Measurements from ENCODE around the gene CDC42EP1.

The CDC42EP1 gene

DNA sequence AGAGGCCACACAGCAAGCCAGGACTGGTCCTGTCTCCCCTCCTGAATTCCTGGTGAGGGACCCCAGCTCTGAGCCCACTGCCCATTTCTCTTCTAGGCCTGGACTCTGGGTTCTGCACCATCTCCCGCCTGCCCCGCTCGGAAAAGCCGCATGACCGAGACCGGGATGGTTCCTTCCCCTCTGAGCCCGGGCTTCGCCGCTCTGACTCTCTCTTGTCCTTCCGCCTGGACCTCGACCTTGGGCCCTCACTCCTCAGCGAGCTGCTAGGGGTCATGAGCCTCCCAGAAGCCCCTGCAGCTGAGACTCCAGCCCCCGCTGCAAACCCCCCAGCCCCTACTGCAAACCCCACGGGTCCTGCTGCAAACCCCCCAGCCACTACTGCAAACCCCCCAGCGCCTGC is 7.7 kb downstream of the CDC42EP1 start:
- 92 to 94% methylated on average over 12 to 15 of the region's 15 CpGs for WGBS, 2 experiments
- Histone ChIP-seq H3K27ac (ENCODE audit: insufficient read depth, low read depth, low read length, poor library complexity, severe bottlenecking) (no peak overlapping the region), H3K4me1 (ENCODE audit: control insufficient read depth, insufficient read depth, low read length) (peaks cover 15% of the 10 kb centered on the region), H3K27me3 (ENCODE audit: control insufficient read depth, insufficient read depth, low read length, poor library complexity, severe bottlenecking) (no peaks in the 10 kb centered on the region), H3K9me3 (ENCODE audit: control insufficient read depth, low read length) (no peaks in the 10 kb centered on the region), H3K4me3 (ENCODE audit: insufficient read depth, low read depth, low read length) (no peak overlapping the region), H3K36me3 (ENCODE audit: control insufficient read depth, insufficient read depth, low read length) (no peaks in the 10 kb centered on the region)

DNA sequence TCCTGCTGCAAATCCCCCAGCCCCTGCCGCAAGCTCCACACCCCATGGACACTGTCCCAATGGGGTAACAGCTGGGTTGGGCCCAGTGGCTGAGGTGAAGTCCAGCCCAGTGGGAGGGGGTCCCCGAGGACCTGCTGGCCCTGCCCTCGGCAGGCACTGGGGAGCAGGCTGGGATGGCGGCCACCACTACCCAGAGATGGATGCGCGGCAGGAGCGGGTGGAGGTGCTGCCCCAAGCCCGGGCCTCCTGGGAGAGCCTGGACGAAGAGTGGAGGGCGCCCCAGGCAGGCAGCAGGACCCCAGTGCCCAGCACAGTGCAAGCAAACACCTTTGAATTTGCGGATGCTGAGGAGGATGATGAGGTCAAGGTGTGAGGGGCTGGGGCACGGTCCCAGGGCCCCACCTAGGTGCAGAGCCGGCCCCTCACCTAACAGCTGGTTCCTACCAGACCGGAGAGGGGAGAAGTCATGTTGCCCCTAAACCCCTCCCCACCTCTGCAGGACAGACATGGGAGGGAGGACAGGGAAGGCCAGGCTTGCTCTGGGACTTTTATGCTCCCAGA is 8.2 kb downstream of the CDC42EP1 start:
- Histone ChIP-seq H3K27ac (ENCODE audit: insufficient read depth, low read depth, low read length, poor library complexity, severe bottlenecking) (no peak overlapping the region), H3K4me1 (ENCODE audit: control insufficient read depth, insufficient read depth, low read length) (peaks cover 11% of the 10 kb centered on the region), H3K27me3 (ENCODE audit: control insufficient read depth, insufficient read depth, low read length, poor library complexity, severe bottlenecking) (no peaks in the 10 kb centered on the region), H3K9me3 (ENCODE audit: control insufficient read depth, low read length) (no peaks in the 10 kb centered on the region), H3K4me3 (ENCODE audit: insufficient read depth, low read depth, low read length) (no peak overlapping the region), H3K36me3 (ENCODE audit: control insufficient read depth, insufficient read depth, low read length) (no peaks in the 10 kb centered on the region)
- 91% methylated on average over 14 of the region's 14 CpGs for WGBS, 2 experiments

GRCh38 chr22:37569009-37569920 is 9.0 kb downstream of the CDC42EP1 start:
- Histone ChIP-seq H3K4me1 (ENCODE audit: control insufficient read depth, insufficient read depth, low read length) (peaks cover 7% of the 10 kb centered on the region), H3K36me3 (ENCODE audit: control insufficient read depth, insufficient read depth, low read length) (no peaks in the 10 kb centered on the region), H3K27me3 (ENCODE audit: control insufficient read depth, insufficient read depth, low read length, poor library complexity, severe bottlenecking) (no peaks in the 10 kb centered on the region), H3K9me3 (ENCODE audit: control insufficient read depth, low read length) (no peaks in the 10 kb centered on the region), H3K4me3 (ENCODE audit: insufficient read depth, low read depth, low read length) (no peak overlapping the region), H3K27ac (ENCODE audit: insufficient read depth, low read depth, low read length, poor library complexity, severe bottlenecking) (no peak overlapping the region)
- 63 to 64% methylated on average over 21 of the region's 21 CpGs for WGBS, 2 experiments

DNA sequence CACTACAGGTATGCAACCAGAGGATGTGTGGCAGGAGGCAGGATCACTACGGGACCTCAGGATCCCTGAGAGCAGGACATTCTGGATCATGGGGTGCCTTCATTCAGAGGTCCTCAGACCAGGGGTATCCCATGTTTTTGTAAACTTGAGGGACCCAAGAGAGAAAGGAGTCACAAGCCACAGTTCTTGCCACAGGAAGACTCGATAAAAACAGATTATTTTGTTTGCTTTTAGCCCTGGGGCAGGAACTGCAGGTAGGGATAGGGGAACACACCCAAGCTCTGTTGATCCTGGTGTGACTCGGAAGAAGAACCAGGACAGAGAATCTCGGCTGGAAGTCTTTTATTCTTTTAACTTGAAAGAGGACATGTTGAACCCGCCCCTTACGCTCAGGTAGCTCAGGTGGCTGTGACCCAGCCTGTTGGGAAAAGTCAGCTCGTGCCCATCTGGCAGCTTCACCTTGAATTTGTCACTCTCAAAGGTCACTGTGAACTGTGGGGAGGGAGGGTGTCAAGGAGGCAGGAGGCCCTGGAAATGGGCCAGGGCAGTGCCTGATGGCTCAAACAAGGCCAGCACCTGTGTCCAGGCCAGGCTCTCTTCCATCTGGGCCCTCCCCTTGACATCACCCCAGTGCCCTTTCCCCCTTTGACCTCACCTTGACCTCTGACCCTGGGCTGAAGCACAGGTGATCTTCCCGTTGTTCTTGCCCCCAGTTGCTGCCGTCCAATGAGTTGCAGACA is 9.8 kb downstream of the CDC42EP1 start:
- no peaks in the 10 kb centered on the region for H3K36me3 ChIP-seq (ENCODE audit: control insufficient read depth, insufficient read depth, low read length)
- H3K27ac ChIP-seq (ENCODE audit: insufficient read depth, low read depth, low read length, poor library complexity, severe bottlenecking) = no peak overlapping the region
- 83% methylated on average over 9 of the region's 9 CpGs for WGBS, 2 experiments

GRCh38 chr22:37570661-37570976 is 10.3 kb downstream of the CDC42EP1 start:
- no peak overlapping the region for H3K4me3 ChIP-seq (ENCODE audit: insufficient read depth, low read depth, low read length)
- peaks cover 7% of the 10 kb centered on the region for H3K4me1 ChIP-seq (ENCODE audit: control insufficient read depth, insufficient read depth, low read length)
- H3K27ac ChIP-seq (ENCODE audit: insufficient read depth, low read depth, low read length, poor library complexity, severe bottlenecking) = no peak overlapping the region
- H3K9me3 ChIP-seq (ENCODE audit: control insufficient read depth, low read length) = no peaks in the 10 kb centered on the region
- 87 to 94% methylated on average over 4 of the region's 4 CpGs for WGBS, 2 experiments
- H3K27me3 ChIP-seq (ENCODE audit: control insufficient read depth, insufficient read depth, low read length, poor library complexity, severe bottlenecking) = no peaks in the 10 kb centered on the region
- H3K36me3 ChIP-seq (ENCODE audit: control insufficient read depth, insufficient read depth, low read length) = no peaks in the 10 kb centered on the region

More for the DNA sequence above, 9.8 kb downstream of the CDC42EP1 start:
- no peak overlapping the region for H3K4me3 ChIP-seq (ENCODE audit: insufficient read depth, low read depth, low read length)
- H3K27me3 ChIP-seq (ENCODE audit: control insufficient read depth, insufficient read depth, low read length, poor library complexity, severe bottlenecking) = no peaks in the 10 kb centered on the region
- H3K9me3 ChIP-seq (ENCODE audit: control insufficient read depth, low read length) = no peaks in the 10 kb centered on the region
- peaks cover 7% of the 10 kb centered on the region for H3K4me1 ChIP-seq (ENCODE audit: control insufficient read depth, insufficient read depth, low read length)

GRCh38 chr22:37571258-37571991 is 11.1 kb downstream of the CDC42EP1 start:
- H3K4me3 ChIP-seq (ENCODE audit: insufficient read depth, low read depth, low read length) = no peak overlapping the region
- H3K27ac ChIP-seq (ENCODE audit: insufficient read depth, low read depth, low read length, poor library complexity, severe bottlenecking) = no peak overlapping the region
- H3K9me3 ChIP-seq (ENCODE audit: control insufficient read depth, low read length) = no peaks in the 10 kb centered on the region
- WGBS, 2 experiments = 88 to 89% methylated on average over 16 of the region's 16 CpGs
- no peaks in the 10 kb centered on the region for H3K27me3 ChIP-seq (ENCODE audit: control insufficient read depth, insufficient read depth, low read length, poor library complexity, severe bottlenecking)
- no peaks in the 10 kb centered on the region for H3K36me3 ChIP-seq (ENCODE audit: control insufficient read depth, insufficient read depth, low read length)
- peaks cover 7% of the 10 kb centered on the region for H3K4me1 ChIP-seq (ENCODE audit: control insufficient read depth, insufficient read depth, low read length)

DNA sequence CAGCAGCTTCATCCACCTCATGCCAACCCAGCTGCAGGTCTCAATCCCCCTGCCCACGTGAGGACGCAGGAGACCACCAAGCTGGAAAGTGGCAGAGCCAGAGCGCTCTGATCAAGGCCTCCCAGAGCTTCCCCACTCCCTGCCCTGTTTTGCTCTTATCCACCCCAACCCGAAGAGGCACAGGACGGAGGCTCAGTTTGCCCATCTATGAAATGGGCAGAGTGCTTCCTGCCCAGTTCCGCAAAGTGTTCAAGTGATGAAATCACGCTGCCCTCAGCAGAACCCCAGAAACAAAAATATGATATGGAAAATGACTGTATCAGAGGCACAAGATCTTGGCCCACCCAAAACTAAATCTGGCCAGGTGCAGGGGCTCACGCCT is 11.7 kb downstream of the CDC42EP1 start:
- WGBS, 2 experiments = 92 to 95% methylated on average over 8 of the region's 8 CpGs
- Histone ChIP-seq H3K36me3 (ENCODE audit: control insufficient read depth, insufficient read depth, low read length) (no peaks in the 10 kb centered on the region), H3K27ac (ENCODE audit: insufficient read depth, low read depth, low read length, poor library complexity, severe bottlenecking) (no peak overlapping the region), H3K4me1 (ENCODE audit: control insufficient read depth, insufficient read depth, low read length) (peaks cover 7% of the 10 kb centered on the region), H3K27me3 (ENCODE audit: control insufficient read depth, insufficient read depth, low read length, poor library complexity, severe bottlenecking) (no peaks in the 10 kb centered on the region), H3K9me3 (ENCODE audit: control insufficient read depth, low read length) (no peaks in the 10 kb centered on the region), H3K4me3 (ENCODE audit: insufficient read depth, low read depth, low read length) (no peak overlapping the region)

DNA sequence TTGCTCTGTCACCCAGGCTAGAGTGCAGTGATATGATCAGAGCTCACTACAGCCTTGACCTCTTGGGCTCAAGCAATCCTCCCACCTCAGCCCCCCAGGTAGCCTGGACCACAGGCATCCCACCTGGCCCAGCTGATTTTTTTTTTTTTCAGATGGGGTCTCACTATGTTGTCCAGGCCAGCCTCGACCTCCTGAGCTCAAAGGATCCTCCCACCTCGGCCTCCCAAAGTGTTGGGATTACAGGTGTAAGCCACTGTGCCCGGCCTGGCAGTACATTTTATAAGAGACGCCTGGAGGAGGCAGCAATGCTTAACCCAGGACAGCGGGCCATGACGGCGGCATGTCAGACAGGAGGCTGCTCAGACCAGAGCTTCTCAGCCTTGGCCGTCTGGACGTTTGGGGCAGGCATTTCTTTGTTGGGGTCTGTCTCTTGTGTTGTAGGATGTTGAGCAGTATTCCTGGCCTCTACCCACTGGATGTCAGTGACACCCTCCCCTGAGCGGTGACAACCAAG is 15.3 kb downstream of the CDC42EP1 start:
- Histone ChIP-seq H3K4me3 (ENCODE audit: insufficient read depth, low read depth, low read length) (no peak overlapping the region), H3K27ac (ENCODE audit: insufficient read depth, low read depth, low read length, poor library complexity, severe bottlenecking) (no peak overlapping the region), H3K36me3 (ENCODE audit: control insufficient read depth, insufficient read depth, low read length) (no peaks in the 10 kb centered on the region), H3K9me3 (ENCODE audit: control insufficient read depth, low read length) (no peaks in the 10 kb centered on the region), H3K27me3 (ENCODE audit: control insufficient read depth, insufficient read depth, low read length, poor library complexity, severe bottlenecking) (no peaks in the 10 kb centered on the region), H3K4me1 (ENCODE audit: control insufficient read depth, insufficient read depth, low read length) (no peaks in the 10 kb centered on the region)
- WGBS, 2 experiments = 92 to 96% methylated on average over 10 of the region's 10 CpGs

DNA sequence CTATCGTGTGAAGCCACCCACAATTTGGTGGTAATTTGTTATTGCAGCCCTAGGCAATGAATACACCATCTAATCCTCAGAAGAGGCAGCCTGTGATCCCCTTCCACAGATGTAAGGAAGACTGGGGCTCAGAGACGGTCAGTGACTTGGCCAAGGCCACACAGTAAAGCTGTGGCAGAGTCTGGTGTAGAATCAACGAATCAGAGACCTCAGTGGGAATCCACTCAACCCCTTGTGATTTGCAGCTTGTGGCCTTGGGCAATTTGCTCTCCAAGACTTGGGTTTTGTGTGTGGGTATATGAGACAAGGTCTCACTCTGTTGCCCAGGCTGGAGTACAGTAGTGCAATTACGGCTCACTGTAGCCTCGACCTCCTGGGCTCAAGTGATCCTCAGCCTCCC is 17.7 kb downstream of the CDC42EP1 start:
- no peaks in the 10 kb centered on the region for H3K4me1 ChIP-seq (ENCODE audit: control insufficient read depth, insufficient read depth, low read length)
- no peaks in the 10 kb centered on the region for H3K9me3 ChIP-seq (ENCODE audit: control insufficient read depth, low read length)
- whole genome bisulfite sequencing, 2 experiments = 90 to 91% methylated on average over 5 of the region's 5 CpGs
- no peaks in the 10 kb centered on the region for H3K36me3 ChIP-seq (ENCODE audit: control insufficient read depth, insufficient read depth, low read length)
- no peak overlapping the region for H3K27ac ChIP-seq (ENCODE audit: insufficient read depth, low read depth, low read length, poor library complexity, severe bottlenecking)
- H3K27me3 ChIP-seq (ENCODE audit: control insufficient read depth, insufficient read depth, low read length, poor library complexity, severe bottlenecking) = no peaks in the 10 kb centered on the region
- no peak overlapping the region for H3K4me3 ChIP-seq (ENCODE audit: insufficient read depth, low read depth, low read length)
